Mesenchymal stem cell (in vitro differentiated cells and primary cell): ENCODE measurements around the gene DISC1.

Experiments
- DNase-seq: peaks from one replicate; pipeline ENCODE4 v3.0.0-alpha.2; 2013
- H2AFZ ChIP-seq: one replicate; pipeline ENCODE4 v1.6.1; 2013; ENCODE audit warnings: low read depth, mild to moderate bottlenecking, control low read depth, inconsistent platforms, low read length, moderate library complexity
- H2AK5ac ChIP-seq: 2 replicates; pipeline ENCODE4 v1.6.1; 2013; ENCODE audit warnings: low read length, moderate library complexity, mild to moderate bottlenecking, inconsistent platforms; ENCODE audit not compliant: severe bottlenecking
- H2BK120ac ChIP-seq: one replicate; pipeline ENCODE4 v1.6.1; 2013; ENCODE audit warnings: low read depth, mild to moderate bottlenecking, inconsistent platforms, low read length, moderate library complexity
- H2BK12ac ChIP-seq, 2 experiments: one replicate each; pipeline ENCODE4 v1.6.1; 2013; ENCODE audit warnings: inconsistent platforms in 2 of 2, low read length in 2 of 2, mild to moderate bottlenecking in 2 of 2, moderate library complexity in 2 of 2, control low read depth in 1 of 2
- H2BK15ac ChIP-seq: one replicate; pipeline ENCODE4 v1.6.1; 2013; ENCODE audit warnings: mild to moderate bottlenecking, low read depth, inconsistent platforms; ENCODE audit not compliant: poor library complexity, severe bottlenecking
- H2BK5ac ChIP-seq: 2 replicates; pipeline ENCODE4 v1.6.1; 2013; ENCODE audit warnings: low read depth, mild to moderate bottlenecking, low read length, control low read depth, inconsistent platforms; ENCODE audit not compliant: poor library complexity, severe bottlenecking
- H3K14ac ChIP-seq, 2 experiments: one replicate each; pipeline ENCODE4 v1.6.1; 2013; ENCODE audit warnings: inconsistent platforms in 2 of 2, low read length in 2 of 2, control low read depth in 1 of 2, mild to moderate bottlenecking in 1 of 2, moderate library complexity in 1 of 2
- H3K18ac ChIP-seq, 2 experiments: one replicate each; pipeline ENCODE4 v1.6.1; 2013; ENCODE audit warnings: inconsistent platforms in 2 of 2, low read length in 2 of 2, control low read depth in 1 of 2, low read depth in 1 of 2, mild to moderate bottlenecking in 1 of 2
- H3K23ac ChIP-seq, 2 experiments: one replicate each; pipeline ENCODE4 v1.6.1; 2013; ENCODE audit warnings: inconsistent platforms in 2 of 2, low read length in 2 of 2, mild to moderate bottlenecking in 2 of 2, moderate library complexity in 2 of 2, control low read depth in 1 of 2
- H3K27ac ChIP-seq: 2 replicates; pipeline ENCODE4 v1.5.1; 2013; ENCODE audit warnings: mild to moderate bottlenecking, moderate library complexity, low read length, control low read depth, inconsistent platforms; ENCODE audit not compliant: poor library complexity, severe bottlenecking
- H3K27me3 ChIP-seq, 2 experiments: 2 replicates each; pipeline versions ENCODE4 v1.6.1 to v1.7.0; 2013; ENCODE audit warnings: low read length in 2 of 2, mild to moderate bottlenecking in 2 of 2, moderate library complexity in 2 of 2, control low read depth in 1 of 2, inconsistent platforms in 1 of 2; ENCODE audit not compliant: control insufficient read depth in 1 of 2, insufficient read depth in 1 of 2
- H3K36me3 ChIP-seq, 2 experiments: 2 replicates each; pipeline versions ENCODE4 v1.6.1 to v1.7.0; 2013; ENCODE audit warnings: low read length in 2 of 2, control low read depth in 1 of 2, inconsistent platforms in 1 of 2, low read depth in 1 of 2, mild to moderate bottlenecking in 1 of 2; ENCODE audit not compliant: insufficient read depth in 2 of 2, control insufficient read depth in 1 of 2
- H3K4ac ChIP-seq, 2 experiments: one replicate each; pipeline ENCODE4 v1.6.1; 2013; ENCODE audit warnings: inconsistent platforms in 2 of 2, low read length in 2 of 2, mild to moderate bottlenecking in 2 of 2, moderate library complexity in 2 of 2, control low read depth in 1 of 2, low read depth in 1 of 2
- H3K4me1 ChIP-seq: 2 replicates; pipeline ENCODE4 v1.6.1; 2013; ENCODE audit warnings: low read depth, low read length, control low read depth; ENCODE audit not compliant: control insufficient read depth, insufficient read depth
- H3K4me2 ChIP-seq: 2 replicates; pipeline ENCODE4 v1.6.1; 2013; ENCODE audit warnings: low read length, mild to moderate bottlenecking, inconsistent platforms; ENCODE audit not compliant: poor library complexity, severe bottlenecking
- H3K4me3 ChIP-seq, 2 experiments: 2 replicates each; pipeline versions ENCODE4 v1.5.1 to v1.7.0; 2013; ENCODE audit warnings: low read length in 2 of 2, mild to moderate bottlenecking in 2 of 2, control low read depth in 1 of 2, low read depth in 1 of 2; ENCODE audit not compliant: insufficient read depth in 1 of 2
- H3K79me1 ChIP-seq: replicated peaks from 2 replicates; pipeline ENCODE4 v1.6.1; 2013; ENCODE audit warnings: mild to moderate bottlenecking, control low read depth, low read length, inconsistent platforms; ENCODE audit not compliant: poor library complexity, severe bottlenecking
- H3K9ac ChIP-seq: 2 replicates; pipeline ENCODE4 v1.7.0; 2013; ENCODE audit warnings: mild to moderate bottlenecking, low read length, moderate library complexity
- H3K9me3 ChIP-seq: 2 replicates; pipeline ENCODE4 v1.7.0; 2013; ENCODE audit warnings: mild to moderate bottlenecking, low read length; ENCODE audit not compliant: control insufficient read depth
- H4K8ac ChIP-seq: one replicate; pipeline ENCODE4 v1.6.1; 2013; ENCODE audit warnings: inconsistent platforms, mild to moderate bottlenecking, low read length, moderate library complexity
- H4K91ac ChIP-seq: one replicate; pipeline ENCODE4 v1.6.1; 2013; ENCODE audit warnings: mild to moderate bottlenecking, low read length, inconsistent platforms
- WGBS: methylation state at CpG from one replicate; pipeline ENCODE4 v1.1.7; 2013; ENCODE audit warnings: mixed read lengths; 5-methylcytosine and 5-hydroxymethylcytosine counted together

DISC1 gene

GRCh38 chr1:231862611-231863010 is 236.0 kb downstream of the DISC1 start:
- WGBS, result 100% methylated on average over 1 of the region's 2 CpGs

GRCh38 chr1:231865331-231865730 is 238.7 kb downstream of the DISC1 start:
- no peak overlapping the region for H2BK15ac ChIP-seq
- no peak overlapping the region for H3K18ac ChIP-seq
- no peak overlapping the region for H3K4me2 ChIP-seq
- H3K36me3 ChIP-seq, result no peaks in the 10 kb centered on the region
- H2AK5ac ChIP-seq, result no peak overlapping the region
- no peaks in the 10 kb centered on the region for H3K9me3 ChIP-seq
- H4K8ac ChIP-seq, result no peak overlapping the region
- H2BK12ac ChIP-seq, result no peak overlapping the region
- peaks cover 12% of the 10 kb centered on the region for H3K79me1 ChIP-seq
- DNase-seq, result no peak
- H2BK120ac ChIP-seq, result no peak overlapping the region
- H3K27me3 ChIP-seq, result no peaks in the 10 kb centered on the region
- H3K27ac ChIP-seq, result no peak overlapping the region
- no peak overlapping the region for H3K23ac ChIP-seq
- H2AFZ ChIP-seq, result no peak overlapping the region
- H3K4me3 ChIP-seq, result no peak overlapping the region
- H4K91ac ChIP-seq, result no peak overlapping the region
- H3K14ac ChIP-seq, result no peak overlapping the region
- no peak overlapping the region for H3K9ac ChIP-seq
- no peak overlapping the region for H3K4ac ChIP-seq
- 67% methylated on average over 2 of the region's 3 CpGs for WGBS
- peaks cover 2% of the 10 kb centered on the region for H3K4me1 ChIP-seq
- no peak overlapping the region for H2BK5ac ChIP-seq

More at GRCh38 chr1:231862611-231863010, 236.0 kb downstream of the DISC1 start:
- Histone ChIP-seq H3K4me1 (peaks cover 2% of the 10 kb centered on the region), H3K18ac (no peak overlapping the region), H3K27ac (no peak overlapping the region), H2BK5ac (no peak overlapping the region), H3K36me3 (no peaks in the 10 kb centered on the region), H2BK15ac (no peak overlapping the region), H3K27me3 (no peaks in the 10 kb centered on the region), H3K4me2 (no peak overlapping the region), H4K91ac (no peak overlapping the region), H3K14ac (no peak overlapping the region), H2AK5ac (no peak overlapping the region), H2AFZ (no peak overlapping the region), H3K4ac (no peak overlapping the region), H3K23ac (no peak overlapping the region), H2BK120ac (no peak overlapping the region), H3K9me3 (no peaks in the 10 kb centered on the region), H3K4me3 (no peak overlapping the region), H3K79me1 (peaks cover 18% of the 10 kb centered on the region), H4K8ac (no peak overlapping the region), H3K9ac (peak overlapping the region; percentile 65), H2BK12ac (no peak overlapping the region)
- DNase-seq, result no peak

- H3K4me2 ChIP-seq, result no peak overlapping the region
- DNase-seq, result peak; percentile 68
- H3K27me3 ChIP-seq, result no peaks in the 10 kb centered on the region
- H3K18ac ChIP-seq, result no peak overlapping the region
- peaks cover 3% of the 10 kb centered on the region for H3K4me1 ChIP-seq
- no peaks in the 10 kb centered on the region for H3K9me3 ChIP-seq
- H2BK5ac ChIP-seq, result no peak overlapping the region
- no peak overlapping the region for H2AK5ac ChIP-seq
- no peak overlapping the region for H3K4ac ChIP-seq
- H2AFZ ChIP-seq, result no peak overlapping the region
- no peak overlapping the region for H3K9ac ChIP-seq
- 37% methylated on average over 18 of the region's 18 CpGs for WGBS
- no peak overlapping the region for H3K14ac ChIP-seq
- H2BK120ac ChIP-seq, result no peak overlapping the region
- H2BK12ac ChIP-seq, result no peak overlapping the region
- H2BK15ac ChIP-seq, result no peak overlapping the region
- no peak overlapping the region for H4K91ac ChIP-seq
- H3K23ac ChIP-seq, result no peak overlapping the region
- H3K79me1 ChIP-seq, result peaks cover 14% of the 10 kb centered on the region
- H3K27ac ChIP-seq, result no peak overlapping the region
- H3K4me3 ChIP-seq, result no peak overlapping the region
- no peaks in the 10 kb centered on the region for H3K36me3 ChIP-seq
- no peak overlapping the region for H4K8ac ChIP-seq
Observed at GRCh38 chr1:231866392-231867331, 240.1 kb downstream of the DISC1 start.

DNA sequence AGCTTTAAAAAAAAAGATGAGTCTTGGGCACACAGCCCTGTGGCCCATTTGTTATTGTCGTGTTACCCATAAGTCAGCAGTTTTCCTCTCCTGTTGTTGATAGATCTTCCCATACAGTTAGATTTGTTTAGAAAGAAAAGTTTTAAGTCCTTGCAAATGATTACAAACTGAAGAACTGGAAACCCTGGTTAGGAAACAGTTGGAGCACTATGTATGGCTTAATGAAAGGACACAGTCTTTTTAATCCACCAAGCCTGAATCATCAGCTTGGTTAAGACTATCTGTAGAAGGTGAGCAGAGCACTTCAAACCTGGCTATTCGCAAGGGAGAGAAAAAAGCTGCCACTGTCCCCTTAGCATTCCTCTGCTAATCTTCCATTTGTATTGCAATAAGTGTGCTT is 241.0 kb downstream of the DISC1 start:
- Histone ChIP-seq H3K4me1 (peaks cover 6% of the 10 kb centered on the region), H2BK5ac (no peak overlapping the region), H2BK12ac (no peak overlapping the region), H3K4me2 (no peak overlapping the region), H3K9ac (no peak overlapping the region), H3K4ac (no peak overlapping the region), H3K79me1 (peaks cover 13% of the 10 kb centered on the region), H3K23ac (no peak overlapping the region), H3K18ac (no peak overlapping the region), H2BK15ac (no peak overlapping the region), H3K9me3 (no peaks in the 10 kb centered on the region), H3K36me3 (no peaks in the 10 kb centered on the region), H4K8ac (no peak overlapping the region), H3K4me3 (no peak overlapping the region), H2AK5ac (no peak overlapping the region), H3K14ac (no peak overlapping the region), H4K91ac (no peak overlapping the region), H3K27me3 (no peaks in the 10 kb centered on the region), H2BK120ac (no peak overlapping the region), H3K27ac (no peak overlapping the region), H2AFZ (no peak overlapping the region)
- WGBS, result no CpG with 5 or more reads among the region's 2 CpGs
- DNase-seq, result peak; percentile 66
